K562 (cell line): ENCODE measurements around the gene NKG7. TPM values are rescaled to one million over a fixed set of nuclear protein-coding genes. Genes with fewer than 3 reads are reported as not detected.

Experiments used
- CEBPZ ChIP-seq: fragments of 150-350 bp; IDR thresholded peaks from 2 replicates; pipeline ENCODE4 v1.6.1; 2014; ENCODE audit warnings: low read depth, mild to moderate bottlenecking, low read length, borderline replicate concordance
- DNMT1 ChIP-seq: fragments of 450-650 bp; IDR thresholded peaks from 2 replicates; pipeline ENCODE4 v1.6.1; 2016; ENCODE audit warnings: antibody characterized with exemption, mild to moderate bottlenecking
- ESRRA ChIP-seq: fragments of 450-650 bp; IDR thresholded peaks from 2 replicates; pipeline ENCODE4 v1.6.1; 2014; ENCODE audit warnings: low read depth, mild to moderate bottlenecking, moderate library complexity, borderline replicate concordance
- FOXK2 ChIP-seq, 2 experiments: fragments of 450-650 bp; IDR thresholded peaks in 1 of 2; conservative IDR thresholded peaks in 1 of 2; 2 replicates each; pipeline ENCODE4 v1.6.1; 2016; ENCODE audit warnings: low read depth in 2 of 2, mild to moderate bottlenecking in 1 of 2
- HDAC8 ChIP-seq: fragments of 450-650 bp; IDR thresholded peaks from 2 replicates; pipeline ENCODE4 v1.6.1; 2016; ENCODE audit warnings: mild to moderate bottlenecking, missing genetic modification characterization, moderate library complexity, missing compliant biosample characterization
- MTA3 ChIP-seq: fragments of 450-650 bp; formaldehyde crosslinking; IDR thresholded peaks from 2 replicates; pipeline ENCODE4 v1.6.1; 2017; ENCODE audit warnings: mild to moderate bottlenecking, borderline replicate concordance
- SREBF1 ChIP-seq: fragments of 150-350 bp; IDR thresholded peaks from 2 replicates; pipeline ENCODE4 v1.6.1; 2014; ENCODE audit warnings: antibody characterized with exemption, low read depth, low read length, borderline replicate concordance
- VEZF1 ChIP-seq: fragments of 200-800 bp; sonication (Bioruptor generic); IDR thresholded peaks from 2 replicates; pipeline ENCODE4 v1.6.1; 2017; ENCODE audit warnings: missing genetic modification characterization, missing compliant biosample characterization
- XRCC5 ChIP-seq: fragments of 200-400 bp; formaldehyde crosslinking; IDR thresholded peaks from 2 replicates; pipeline ENCODE4 v1.6.1; 2017; ENCODE audit warnings: low read depth, mild to moderate bottlenecking, low read length
- ZBTB8A ChIP-seq: fragments of 450-650 bp; IDR thresholded peaks from 2 replicates; pipeline ENCODE4 v1.6.1; 2018; ENCODE audit warnings: mild to moderate bottlenecking, moderate library complexity; ENCODE audit not compliant: partially characterized antibody
- ZFX ChIP-seq: sonication (generic); formaldehyde crosslinking; IDR thresholded peaks from 2 replicates; pipeline ENCODE4 v1.8.0; 2022; ENCODE audit warnings: mild to moderate bottlenecking, missing genetic modification reagents, moderate library complexity
- ZNF212 ChIP-seq: fragments of 450-650 bp; formaldehyde crosslinking; IDR thresholded peaks from 2 replicates; pipeline ENCODE4 v1.4.0; 2020; ENCODE audit warnings: mild to moderate bottlenecking
- ZNF384 ChIP-seq: IDR thresholded peaks from 2 replicates; pipeline ENCODE4 v1.6.1; 2012; ENCODE audit warnings: low read depth, low read length, improper control_type of control experiment
- polyA plus RNA-seq, 8 experiments: library from polyadenylated mRNA; depleted of rRNA in 4 of 8; stranded (reverse) in 5 of 8; unstranded in 3 of 8; fragments of >200 nt; fragmentation: Nextera tagmentation in 2 of 8; fragmentation: Illumina TruSeq in 1 of 8; extraction: Ambion mirVana in 2 of 8; extraction: Trizol in 1 of 8; gene quantifications; 2 replicates each; pipeline versions ENCODE4 v1.2.1 to v1.2.3, GENCODE V29; 2011 to 2014; ENCODE audit warnings: inconsistent platforms in 1 of 8, missing spikeins in 1 of 8
- total RNA-seq, 7 experiments: library from RNA; depleted of rRNA in 6 of 7; stranded (reverse); fragments of >200 nt in 6 of 7; fragmentation: Illumina TruSeq in 2 of 7; extraction: Trizol in 2 of 7; gene quantifications; 2 replicates each; pipeline versions ENCODE4 v1.2.1 to v1.2.3, GENCODE V29; 2011 to 2021; ENCODE audit warnings: low replicate concordance in 1 of 7
- TF ChIP-seq, protein P1 (sequence below): sonication (generic); formaldehyde crosslinking; IDR thresholded peaks from 2 replicates; pipeline ENCODE4 v1.8.0; 2022; ENCODE audit warnings: missing genetic modification reagents, mild to moderate bottlenecking, moderate library complexity, borderline replicate concordance
- TF ChIP-seq, protein P2 (sequence below): fragments of 450-650 bp; IDR thresholded peaks from 2 replicates; pipeline ENCODE4 v1.6.1; 2016; ENCODE audit warnings: antibody characterized with exemption
- TF ChIP-seq, protein P3 (sequence below): fragments of 450-650 bp; IDR thresholded peaks from 2 replicates; pipeline ENCODE4 v1.6.1; 2014; ENCODE audit warnings: low read depth, mild to moderate bottlenecking, moderate library complexity, borderline replicate concordance

NKG7 gene
- total and polyA plus RNA-seq, 9 of the 15 experiments (the other 6 are each of a cell fraction or from before 2014, with no cell fraction given): 0.30 to 0.70 (median 0.51) TPM; not detected in 2

GRCh38 chr19:51422053-51422448 lies 49.6 kb upstream of the NKG7 start (continued):
- TF ChIP-seq, protein P1, sequence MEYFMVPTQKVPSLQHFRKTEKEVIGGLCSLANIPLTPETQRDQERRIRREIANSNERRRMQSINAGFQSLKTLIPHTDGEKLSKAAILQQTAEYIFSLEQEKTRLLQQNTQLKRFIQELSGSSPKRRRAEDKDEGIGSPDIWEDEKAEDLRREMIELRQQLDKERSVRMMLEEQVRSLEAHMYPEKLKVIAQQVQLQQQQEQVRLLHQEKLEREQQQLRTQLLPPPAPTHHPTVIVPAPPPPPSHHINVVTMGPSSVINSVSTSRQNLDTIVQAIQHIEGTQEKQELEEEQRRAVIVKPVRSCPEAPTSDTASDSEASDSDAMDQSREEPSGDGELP (CRISPR knock-in tag): peak; percentile 93
- TF ChIP-seq VEZF1: peak; percentile 37
- TF ChIP-seq XRCC5: peak; percentile 97
- no peak for TF ChIP-seq ZNF212 (CRISPR knock-in tag)
- TF ChIP-seq ESRRA: 0 out of 2 replicates have a peak, but pooled peaks have one; percentile 27
- TF ChIP-seq FOXK2 (conservative IDR thresholded peaks at IDR 0.05 in 1 of 2, IDR thresholded peaks at IDR 0.05 in 1 of 2; ENCODE audit: low read depth in 2 of 2): no peak
- TF ChIP-seq ZNF384: peak; percentile 56; the same call in 1 of the 2 replicates
- no peak for TF ChIP-seq SREBF1
- TF ChIP-seq ZBTB8A: no peak
- no peak for TF ChIP-seq ZFX (CRISPR knock-in tag)
- TF ChIP-seq, protein P2, sequence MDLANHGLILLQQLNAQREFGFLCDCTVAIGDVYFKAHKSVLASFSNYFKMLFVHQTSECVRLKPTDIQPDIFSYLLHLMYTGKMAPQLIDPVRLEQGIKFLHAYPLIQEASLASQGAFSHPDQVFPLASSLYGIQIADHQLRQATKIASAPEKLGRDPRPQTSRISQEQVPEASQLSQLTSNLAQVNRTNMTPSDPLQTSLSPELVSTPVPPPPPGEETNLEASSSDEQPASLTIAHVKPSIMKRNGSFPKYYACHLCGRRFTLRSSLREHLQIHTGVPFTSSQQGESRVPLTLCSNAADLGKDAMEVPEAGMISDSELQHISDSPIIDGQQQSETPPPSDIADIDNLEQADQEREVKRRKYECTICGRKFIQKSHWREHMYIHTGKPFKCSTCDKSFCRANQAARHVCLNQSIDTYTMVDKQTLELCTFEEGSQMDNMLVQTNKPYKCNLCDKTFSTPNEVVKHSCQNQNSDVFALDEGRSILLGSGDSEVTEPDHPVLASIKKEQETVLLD: no peak
- no peak for TF ChIP-seq CEBPZ
- TF ChIP-seq, protein P3, sequence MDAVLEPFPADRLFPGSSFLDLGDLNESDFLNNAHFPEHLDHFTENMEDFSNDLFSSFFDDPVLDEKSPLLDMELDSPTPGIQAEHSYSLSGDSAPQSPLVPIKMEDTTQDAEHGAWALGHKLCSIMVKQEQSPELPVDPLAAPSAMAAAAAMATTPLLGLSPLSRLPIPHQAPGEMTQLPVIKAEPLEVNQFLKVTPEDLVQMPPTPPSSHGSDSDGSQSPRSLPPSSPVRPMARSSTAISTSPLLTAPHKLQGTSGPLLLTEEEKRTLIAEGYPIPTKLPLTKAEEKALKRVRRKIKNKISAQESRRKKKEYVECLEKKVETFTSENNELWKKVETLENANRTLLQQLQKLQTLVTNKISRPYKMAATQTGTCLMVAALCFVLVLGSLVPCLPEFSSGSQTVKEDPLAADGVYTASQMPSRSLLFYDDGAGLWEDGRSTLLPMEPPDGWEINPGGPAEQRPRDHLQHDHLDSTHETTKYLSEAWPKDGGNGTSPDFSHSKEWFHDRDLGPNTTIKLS: no peak
- TF ChIP-seq MTA3: no peak
- no peak for TF ChIP-seq DNMT1
- no peak for TF ChIP-seq HDAC8 (tag)
